GM18873 (cell line): Measurements from ENCODE around the gene SUMF1.

ENCODE experiments used
- ATAC-seq: cut with Tn5 transposase; IDR thresholded peaks from one replicate; pipeline ENCODE4 v1.9.1; 2021; ENCODE audit warnings: mild to moderate bottlenecking, moderate library complexity, moderate number of reproducible peaks; ENCODE audit not compliant: unreplicated experiment, low FRiP score

Gene SUMF1

DNA sequence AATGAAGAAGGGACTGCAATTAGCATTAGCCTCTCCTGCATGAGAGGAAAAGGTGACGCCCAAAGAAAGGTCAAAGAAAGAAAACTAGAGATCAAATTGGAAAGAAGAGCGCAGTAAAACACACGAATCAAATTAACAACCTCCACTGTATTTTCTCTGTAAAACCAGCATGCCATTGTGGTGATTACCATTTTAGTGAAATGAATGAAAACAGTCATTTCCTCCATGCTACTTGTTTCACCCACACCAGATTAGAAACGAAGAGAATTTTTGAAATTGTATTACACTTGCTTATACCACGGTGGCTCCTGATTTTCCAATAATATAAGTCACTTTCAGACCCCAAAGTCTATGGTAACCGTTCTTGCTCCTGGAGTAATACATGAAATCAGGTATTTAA is 71.6 kb downstream of the SUMF1 start:
- no peak for ATAC-seq

- no peak for ATAC-seq
Measured at GRCh38 chr3:4394567-4394966, 72.5 kb downstream of the SUMF1 start.

- no peak for ATAC-seq
Measured at GRCh38 chr3:4394048-4394447, 73.0 kb downstream of the SUMF1 start.

DNA sequence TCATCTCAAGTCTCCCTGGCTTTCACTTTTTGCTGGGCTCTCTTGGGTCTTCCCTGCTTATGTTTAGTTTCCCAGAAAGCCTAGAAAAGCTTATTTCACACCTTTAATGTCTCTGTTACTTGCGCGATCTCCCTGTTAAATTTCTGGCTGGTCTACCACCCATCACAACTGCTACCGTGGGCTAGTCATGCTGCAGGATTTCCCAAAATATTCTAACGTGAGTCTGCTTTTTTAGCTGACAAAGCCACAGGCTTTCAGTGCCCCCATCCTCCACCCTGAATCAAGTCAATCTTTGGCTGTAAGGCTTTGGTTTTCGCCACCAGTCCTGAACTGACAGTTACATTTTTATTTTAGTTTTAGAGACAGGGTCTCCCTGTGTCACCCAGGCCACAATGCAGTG is 74.1 kb downstream of the SUMF1 start:
- no peak for ATAC-seq

DNA sequence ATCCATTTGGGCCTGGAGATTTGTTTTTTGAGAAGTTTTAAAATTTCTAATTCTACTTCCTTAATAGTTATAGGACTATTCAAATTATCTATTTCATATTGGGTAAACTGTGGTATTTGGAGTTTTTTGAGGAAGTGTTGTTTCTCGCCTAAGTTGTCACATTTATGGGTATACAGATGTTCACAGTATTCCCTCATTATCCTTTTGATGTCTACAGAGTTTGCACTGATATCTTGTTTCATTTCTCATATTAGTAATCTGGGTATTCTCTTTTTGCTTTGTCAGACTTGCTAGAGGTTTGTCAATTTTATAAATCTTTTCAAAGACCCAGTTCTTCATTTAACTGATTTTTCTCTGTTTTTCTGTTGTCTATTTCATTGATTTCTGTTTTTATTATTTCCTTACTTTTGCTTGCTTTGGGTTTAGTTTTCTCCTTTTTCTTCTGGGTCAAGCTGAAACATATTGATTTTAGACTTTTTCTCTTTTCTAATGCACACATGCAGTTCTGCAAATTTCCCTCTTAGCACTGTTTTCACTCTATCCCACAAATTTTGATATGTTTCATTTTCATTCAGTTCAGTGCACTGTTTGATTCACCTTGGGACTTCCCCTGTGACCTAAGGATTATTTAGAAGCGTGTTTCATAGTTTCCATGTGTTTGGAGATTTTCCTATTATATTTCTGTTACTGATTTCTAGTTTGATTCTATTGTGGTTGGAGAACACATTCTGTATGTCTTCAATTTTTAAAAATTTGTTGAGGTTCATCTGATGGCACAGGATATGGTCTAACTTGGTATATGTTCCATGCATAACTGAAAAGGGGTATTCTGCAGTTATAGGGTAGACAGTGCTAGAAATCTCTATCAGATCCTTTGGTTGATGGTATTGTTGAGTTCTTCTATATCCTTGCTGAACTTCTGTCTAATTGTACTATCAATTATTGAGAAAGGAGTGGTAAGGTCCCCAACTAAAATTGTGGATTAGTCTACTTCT is 79.6 kb downstream of the SUMF1 start:
- no peak for ATAC-seq

DNA sequence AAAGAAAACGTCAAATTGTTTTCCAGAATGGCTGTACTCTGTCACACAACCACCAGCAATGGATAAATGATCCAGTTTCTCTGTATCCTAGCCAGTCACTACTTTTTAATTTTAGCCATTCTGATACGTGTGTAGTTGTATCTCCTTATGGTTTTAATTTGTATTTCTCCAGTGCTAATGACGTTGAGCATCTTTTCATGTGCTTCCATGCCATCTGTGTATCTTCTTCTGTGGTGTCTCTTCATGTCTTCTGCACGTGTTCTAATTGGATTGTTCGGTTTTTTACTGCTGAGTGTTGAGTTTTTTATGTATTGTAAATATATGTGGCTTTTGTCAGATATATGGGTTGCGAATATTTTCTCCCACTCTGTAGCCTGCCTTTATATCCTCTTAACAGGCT is 81.9 kb downstream of the SUMF1 start:
- no peak for ATAC-seq

DNA sequence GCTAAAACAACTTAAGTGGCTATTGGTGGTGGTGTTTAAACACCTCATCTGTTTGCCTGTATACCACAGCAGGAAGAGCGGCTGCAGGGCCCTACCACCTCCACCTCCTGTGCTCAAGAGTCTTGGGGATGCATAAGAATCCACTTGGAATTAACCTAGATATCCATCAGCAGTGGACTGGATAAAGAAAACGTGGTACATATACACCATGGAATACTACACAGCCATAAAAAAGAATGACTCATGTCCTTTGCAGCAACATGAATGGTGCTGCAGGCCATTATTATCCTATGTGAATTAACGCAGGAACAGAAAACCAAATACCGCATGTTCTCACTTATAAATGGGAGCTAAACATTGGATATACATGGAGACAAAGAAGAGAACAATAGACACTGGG is 87.1 kb downstream of the SUMF1 start:
- no peak for ATAC-seq

GRCh38 chr3:4376499-4376898 is 90.6 kb downstream of the SUMF1 start:
- ATAC-seq, result no peak

DNA sequence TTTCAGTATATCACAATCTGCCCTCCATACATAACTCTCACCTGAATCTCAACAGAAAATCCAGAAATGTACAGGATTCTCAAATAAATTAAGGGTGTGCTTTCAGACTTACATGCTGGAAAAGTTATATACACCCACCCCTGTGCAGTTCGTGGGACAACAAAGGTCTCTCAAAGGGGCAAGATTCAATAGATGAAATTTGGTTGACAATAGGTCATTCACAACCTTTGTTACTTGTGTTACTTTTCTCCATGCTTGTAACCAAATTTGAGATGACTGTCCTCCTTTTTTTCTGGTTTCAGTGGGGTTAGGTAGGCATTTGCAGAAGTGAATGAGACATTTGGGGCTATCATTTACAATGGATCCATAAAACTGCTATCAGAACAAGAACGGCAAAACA is 91.2 kb downstream of the SUMF1 start:
- ATAC-seq, result no peak

GRCh38 chr3:4373669-4374068 is 93.4 kb downstream of the SUMF1 start:
- no peak for ATAC-seq

GRCh38 chr3:4362523-4362922 is 104.5 kb downstream of the SUMF1 start:
- ATAC-seq, result no peak

- no peak for ATAC-seq
Measured at GRCh38 chr3:4360817-4361216, 106.3 kb downstream of the SUMF1 start.

DNA sequence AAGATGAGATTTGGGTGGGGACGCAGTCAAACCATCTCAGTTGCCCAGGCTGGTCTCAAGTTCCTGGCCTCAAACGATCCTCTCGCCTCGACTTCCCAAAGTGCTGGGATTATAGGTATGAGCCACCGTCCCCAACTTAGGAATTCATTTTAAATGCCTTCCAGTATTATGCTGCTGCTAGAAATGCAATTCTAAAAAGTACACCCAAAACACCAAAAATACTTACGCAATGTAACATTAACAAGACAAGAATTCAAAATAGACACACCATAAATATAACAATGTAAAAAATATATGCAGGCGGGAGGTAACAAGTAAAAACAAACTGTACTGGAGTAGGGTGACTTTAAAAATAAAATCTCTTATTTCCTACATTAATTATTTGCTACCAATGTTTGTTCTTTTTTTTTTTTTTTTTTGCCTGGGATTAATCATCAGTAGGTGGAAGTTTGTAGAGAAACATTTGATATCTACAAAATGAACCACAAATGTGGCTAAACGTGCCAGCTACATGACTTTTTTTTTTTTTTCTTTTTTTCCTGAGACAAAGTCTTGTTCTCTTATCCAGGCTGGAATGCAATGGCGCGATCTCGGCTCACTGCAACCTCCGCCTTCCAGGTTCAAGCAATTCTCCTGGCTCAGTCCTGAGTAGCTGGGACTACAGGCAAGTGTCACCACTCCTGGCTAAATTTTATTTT is 107.1 kb downstream of the SUMF1 start:
- ATAC-seq, result no peak

DNA sequence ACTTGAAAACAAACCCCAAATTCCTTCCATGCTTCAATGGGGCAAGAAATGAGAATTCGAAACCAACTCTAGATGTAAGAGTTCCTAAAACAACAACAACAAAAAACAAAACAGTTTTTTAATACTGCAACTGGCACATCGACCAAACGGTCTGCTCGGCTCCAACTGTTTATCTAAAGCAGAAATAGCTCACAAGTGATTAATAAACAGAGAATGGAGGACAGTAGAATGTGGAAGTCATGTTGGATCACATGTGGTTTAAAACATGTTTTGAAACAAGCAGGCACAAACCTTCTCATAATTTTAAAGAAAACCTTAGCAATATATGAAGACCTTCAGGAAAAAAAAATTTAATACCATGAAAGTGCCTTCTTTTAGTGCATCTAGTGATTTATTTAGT is 108.8 kb downstream of the SUMF1 start:
- ATAC-seq, result no peak

- ATAC-seq, result no peak
Measured at GRCh38 chr3:4356546-4357410, 110.3 kb downstream of the SUMF1 start.

- no peak for ATAC-seq
Measured at GRCh38 chr3:4356220-4356540, 110.9 kb downstream of the SUMF1 start.

- ATAC-seq, result no peak
Measured at GRCh38 chr3:4355401-4356219, 111.5 kb downstream of the SUMF1 start.

GRCh38 chr3:4351872-4352271 is 115.2 kb downstream of the SUMF1 start:
- no peak for ATAC-seq

GRCh38 chr3:4351164-4351855 is 115.8 kb downstream of the SUMF1 start:
- ATAC-seq, result no peak

DNA sequence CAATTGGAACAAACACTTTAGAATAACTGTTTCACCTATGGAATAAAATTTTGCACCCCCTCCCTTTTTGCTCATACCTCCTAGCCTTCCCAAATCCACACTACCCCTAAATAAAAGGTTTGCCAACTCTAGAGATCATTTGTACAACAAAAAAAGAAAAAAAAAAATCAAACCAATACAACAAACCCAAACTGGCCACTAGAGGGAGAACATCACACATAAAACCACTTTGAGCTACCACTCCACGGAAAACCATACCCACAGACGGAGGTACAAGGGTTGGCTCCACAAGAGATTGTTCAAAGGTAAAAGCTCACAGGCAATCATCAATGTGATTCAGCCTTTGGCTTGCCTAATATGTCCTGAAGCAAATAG is 116.3 kb downstream of the SUMF1 start:
- no peak for ATAC-seq
